Measurements from ENCODE around the gene FZD4.
"Not testable (repeated sequence)": the region's sequence is repeated elsewhere in the genome, so short reads cannot be mapped to it uniquely, and the experiment has no call there.

Gene FZD4

GRCh38 chr11:86918496-86918895, 36.7 kb downstream of the FZD4 start:
- DNase-seq, result no peak
- TF ChIP-seq GATA1 (IDR thresholded peaks at IDR 0.05; ENCODE audit: low read depth, low read length), result no peak
- no peak for TF ChIP-seq POLR2A (IDR thresholded peaks at IDR 0.05; ENCODE audit: low read length)

- no peak for DNase-seq
- no peak for TF ChIP-seq GATA1 (IDR thresholded peaks at IDR 0.05; ENCODE audit: low read depth, low read length)
- no peak for TF ChIP-seq POLR2A (IDR thresholded peaks at IDR 0.05; ENCODE audit: low read length)
Observed at GRCh38 chr11:86917589-86917988, 37.6 kb downstream of the FZD4 start.

DNA sequence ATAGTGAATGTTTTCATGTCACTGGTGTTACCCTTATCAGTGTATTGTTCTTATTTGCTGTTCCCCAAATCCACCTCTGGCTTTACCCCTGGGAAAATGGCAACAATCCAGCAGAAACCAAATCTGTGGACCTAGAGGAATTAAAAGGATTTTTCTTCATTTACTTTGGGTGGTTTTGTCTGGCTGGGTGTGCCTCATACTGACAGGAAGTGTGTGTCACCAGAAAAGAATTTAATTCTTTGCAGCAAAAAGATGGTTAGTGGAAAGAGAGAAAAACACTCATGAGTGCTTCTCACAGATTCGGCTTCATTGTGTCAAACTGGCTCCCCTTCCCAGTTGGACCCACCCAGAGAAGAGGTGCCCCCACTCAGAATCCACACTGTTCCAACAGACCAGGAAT, 38.9 kb downstream of the FZD4 start:
- no peak for DNase-seq
- no peak for TF ChIP-seq GATA1 (IDR thresholded peaks at IDR 0.05; ENCODE audit: low read depth, low read length)

DNA sequence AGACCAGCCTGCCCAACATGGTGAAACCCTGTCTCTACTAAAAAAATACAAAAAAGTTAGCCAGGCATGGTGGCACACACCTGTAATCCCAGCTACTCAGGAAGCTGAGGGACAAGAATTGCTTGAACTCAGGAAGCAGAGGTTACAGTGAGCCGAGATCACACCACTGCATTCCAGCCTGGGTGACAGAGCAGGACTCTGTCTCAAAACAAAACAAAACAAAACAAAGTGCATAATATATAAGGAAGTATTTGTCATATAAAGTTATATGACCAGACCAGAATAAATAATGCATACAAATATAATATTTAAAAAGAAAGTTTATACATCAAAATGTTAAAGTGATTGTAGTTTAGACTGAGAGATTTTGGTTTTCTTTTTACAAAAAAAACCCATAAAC, 39.3 kb downstream of the FZD4 start:
- DNase-seq, result not testable (repeated sequence)

DNA sequence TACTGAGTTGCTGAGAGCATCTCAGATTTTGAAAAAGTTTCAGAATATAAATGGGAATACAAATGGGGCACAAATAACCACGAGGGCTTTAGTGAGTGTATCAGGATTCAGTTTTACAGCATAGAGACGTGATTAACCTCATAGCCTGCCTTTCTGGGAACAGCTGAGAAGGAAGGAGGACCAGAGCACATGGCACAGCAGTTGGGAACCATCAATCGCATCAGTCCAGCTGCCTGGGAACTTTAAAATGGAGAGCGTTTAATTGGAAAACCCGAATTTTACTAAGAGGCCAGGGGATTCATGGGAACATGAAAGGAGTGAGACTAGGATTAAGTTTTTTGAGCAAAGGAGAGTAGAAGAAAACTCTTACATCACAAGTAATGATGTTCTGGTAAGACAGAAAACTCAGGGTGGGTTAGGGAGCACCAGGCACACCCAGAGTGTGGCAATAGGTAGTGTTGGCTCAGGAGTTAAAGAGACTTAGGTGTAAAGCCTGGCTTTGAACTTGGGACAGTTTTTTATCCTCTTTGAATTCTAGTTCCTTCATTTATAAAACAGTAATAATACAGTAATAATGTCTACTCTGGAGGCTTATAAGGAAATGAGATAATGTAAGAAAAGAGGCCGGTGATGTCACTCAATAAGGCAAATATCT, 40.2 kb downstream of the FZD4 start:
- DNase-seq, result no peak
- TF ChIP-seq POLR2A (IDR thresholded peaks at IDR 0.05; ENCODE audit: low read length) (no peak), GATA1 (IDR thresholded peaks at IDR 0.05; ENCODE audit: low read depth, low read length) (no peak)

DNA sequence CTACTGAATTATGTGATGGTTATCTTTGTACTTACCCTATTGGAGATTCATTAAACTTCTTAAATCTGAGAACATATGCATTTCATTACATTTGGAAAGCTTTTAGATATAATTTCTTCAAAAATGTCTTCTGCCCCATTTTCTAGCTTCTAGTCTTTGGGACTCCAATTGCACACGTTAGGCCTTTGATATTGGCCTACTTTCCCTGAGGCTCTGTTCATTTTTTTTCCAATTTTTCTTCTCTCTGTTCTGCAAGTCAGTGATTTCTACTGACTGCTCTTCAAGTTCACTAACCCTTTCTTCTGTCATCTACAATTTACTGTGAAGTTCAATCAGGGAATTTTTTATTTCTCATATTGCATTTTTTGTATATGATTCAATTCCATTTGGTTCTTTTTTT, 43.0 kb downstream of the FZD4 start:
- no peak for TF ChIP-seq POLR2A (IDR thresholded peaks at IDR 0.05; ENCODE audit: low read length)
- TF ChIP-seq GATA1 (IDR thresholded peaks at IDR 0.05; ENCODE audit: low read depth, low read length), result no peak
- DNase-seq, result no peak

DNA sequence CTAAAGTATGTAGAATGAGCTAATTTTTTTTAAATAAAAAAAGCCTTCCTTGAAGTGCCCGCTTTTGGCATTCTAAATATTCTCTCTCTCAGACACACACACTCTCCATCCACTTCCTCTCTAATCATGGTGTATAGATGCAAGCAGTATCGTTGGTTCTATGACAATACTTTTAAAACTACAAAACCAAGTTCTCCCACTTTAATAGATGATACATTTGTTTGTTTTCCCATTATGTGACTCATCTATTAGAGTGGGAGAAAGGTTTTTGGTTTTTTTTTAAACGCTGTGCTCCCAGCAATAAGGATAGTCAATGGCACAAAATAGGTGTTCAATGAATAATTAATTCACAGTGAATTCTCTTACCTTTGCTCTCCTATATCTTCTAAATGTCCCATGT, 44.6 kb downstream of the FZD4 start:
- no peak for TF ChIP-seq POLR2A (IDR thresholded peaks at IDR 0.05; ENCODE audit: low read length)
- no peak for TF ChIP-seq GATA1 (IDR thresholded peaks at IDR 0.05; ENCODE audit: low read depth, low read length)
- DNase-seq, result no peak

- TF ChIP-seq POLR2A (IDR thresholded peaks at IDR 0.05; ENCODE audit: low read length), result no peak
- TF ChIP-seq GATA1 (IDR thresholded peaks at IDR 0.05; ENCODE audit: low read depth, low read length), result no peak
- DNase-seq, result no peak
Observed at GRCh38 chr11:86906198-86906597, 49.0 kb downstream of the FZD4 start.

- TF ChIP-seq GATA1 (IDR thresholded peaks at IDR 0.05; ENCODE audit: low read depth, low read length) (no peak), POLR2A (IDR thresholded peaks at IDR 0.05; ENCODE audit: low read length) (no peak)
- no peak for DNase-seq
Observed at GRCh38 chr11:86905252-86905651, 49.9 kb downstream of the FZD4 start.

DNA sequence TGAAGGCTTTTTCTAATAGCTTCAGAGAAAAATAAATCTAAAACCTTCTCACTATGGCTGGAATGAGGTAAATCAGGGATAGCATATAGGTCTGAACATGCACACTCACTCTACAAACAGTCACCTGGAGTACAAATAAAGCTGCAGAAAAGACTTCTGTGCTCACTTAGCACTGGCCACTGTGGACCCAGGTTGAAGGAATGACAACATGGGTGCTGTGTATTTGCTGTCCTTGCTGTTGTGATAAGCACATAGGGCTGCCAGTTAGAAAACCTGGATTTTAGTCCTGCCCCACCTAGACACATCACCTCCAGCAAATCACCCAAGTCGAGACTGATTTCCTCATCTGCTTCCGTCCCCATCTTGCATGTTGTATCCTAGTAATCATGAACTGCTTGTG, 51.2 kb downstream of the FZD4 start:
- no peak for DNase-seq

GRCh38 chr11:86902345-86902744, 52.9 kb downstream of the FZD4 start:
- no peak for TF ChIP-seq GATA1 (IDR thresholded peaks at IDR 0.05; ENCODE audit: low read depth, low read length)

More for the DNA sequence above, 51.2 kb downstream of the FZD4 start:
- no peak for TF ChIP-seq GATA1 (IDR thresholded peaks at IDR 0.05; ENCODE audit: low read depth, low read length)
- no peak for TF ChIP-seq POLR2A (IDR thresholded peaks at IDR 0.05; ENCODE audit: low read length)

DNA sequence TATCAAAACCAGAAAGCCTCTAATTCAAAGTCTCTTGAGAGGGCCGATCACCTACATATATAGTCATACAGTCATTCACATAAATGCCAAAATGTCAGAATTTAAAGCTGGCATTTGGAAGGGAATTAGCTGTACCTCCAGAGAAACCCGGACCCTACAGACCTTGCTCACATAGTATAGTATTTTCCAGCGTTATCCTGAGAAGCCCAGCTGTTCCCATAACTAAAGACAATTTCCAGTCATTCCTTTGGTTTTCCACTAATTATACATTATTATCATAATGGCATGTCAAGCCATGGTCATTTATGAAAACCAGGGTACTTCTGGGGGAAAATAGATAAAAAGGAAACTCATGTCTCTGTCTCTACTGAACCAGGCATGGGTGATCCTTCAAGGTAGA, 53.6 kb downstream of the FZD4 start:
- TF ChIP-seq POLR2A (IDR thresholded peaks at IDR 0.05; ENCODE audit: low read length) (no peak), GATA1 (IDR thresholded peaks at IDR 0.05; ENCODE audit: low read depth, low read length) (no peak)

More at GRCh38 chr11:86902345-86902744, 52.9 kb downstream of the FZD4 start:
- DNase-seq, result no peak

GRCh38 chr11:86900162-86900561, 55.0 kb downstream of the FZD4 start:
- TF ChIP-seq POLR2A (IDR thresholded peaks at IDR 0.05; ENCODE audit: low read length), result no peak
- TF ChIP-seq GATA1 (IDR thresholded peaks at IDR 0.05; ENCODE audit: low read depth, low read length), result no peak
- no peak for DNase-seq

More for the DNA sequence above, 53.6 kb downstream of the FZD4 start:
- no peak for DNase-seq

DNA sequence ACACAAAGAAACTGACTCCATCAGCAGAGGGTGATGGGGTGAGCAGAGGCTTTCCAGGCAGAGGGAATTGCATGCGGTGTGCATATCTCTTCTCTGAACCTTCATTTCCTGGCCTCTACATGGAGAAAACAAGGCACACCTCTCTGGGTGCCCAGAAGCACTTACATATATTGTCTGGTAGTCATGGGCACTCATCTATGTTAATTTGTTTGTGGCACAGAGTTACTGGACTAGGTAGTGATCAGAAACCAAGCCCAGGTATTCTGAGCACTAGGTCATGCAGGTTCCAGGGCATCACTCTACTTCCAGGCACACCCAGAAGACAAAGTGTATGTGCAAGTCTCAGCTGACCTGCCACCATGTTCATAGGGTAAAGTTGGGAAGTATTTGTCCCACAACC, 56.5 kb downstream of the FZD4 start:
- DNase-seq, result no peak
- no peak for TF ChIP-seq POLR2A (IDR thresholded peaks at IDR 0.05; ENCODE audit: low read length)
- no peak for TF ChIP-seq GATA1 (IDR thresholded peaks at IDR 0.05; ENCODE audit: low read depth, low read length)

GRCh38 chr11:86896441-86896841, 58.8 kb downstream of the FZD4 start:
- DNase-seq, result no peak
- TF ChIP-seq POLR2A (IDR thresholded peaks at IDR 0.05; ENCODE audit: low read length), result no peak
- TF ChIP-seq GATA1 (IDR thresholded peaks at IDR 0.05; ENCODE audit: low read depth, low read length), result no peak
